ENCODE data around the gene CBFA2T3.

The CBFA2T3 gene

GRCh38 chr16:88830783-88831182 is 146.2 kb downstream of the CBFA2T3 start:
- no peak for DNase-seq

- no peak for DNase-seq
Observed at GRCh38 chr16:88830258-88830657, 146.7 kb downstream of the CBFA2T3 start.

DNA sequence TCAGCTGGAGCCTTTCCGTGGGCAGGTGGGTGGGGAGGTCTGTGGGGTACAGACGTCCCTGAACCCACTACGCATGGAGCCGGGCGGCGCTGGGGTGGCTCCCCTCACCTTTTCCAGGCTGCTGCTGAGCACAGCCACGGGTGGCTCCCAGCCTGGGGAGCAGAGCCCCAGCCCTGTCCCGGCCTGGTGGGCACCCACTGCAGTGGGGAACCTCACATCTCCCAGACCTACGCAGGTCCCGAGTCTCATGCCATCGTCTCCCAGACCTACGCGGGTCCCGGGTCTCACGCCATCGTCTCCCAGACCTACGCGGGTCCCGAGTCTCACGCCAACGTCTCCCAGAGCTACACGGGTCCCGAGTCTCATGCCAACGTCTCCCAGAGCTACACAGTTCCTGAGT is 148.3 kb downstream of the CBFA2T3 start:
- DNase-seq, result no peak

DNA sequence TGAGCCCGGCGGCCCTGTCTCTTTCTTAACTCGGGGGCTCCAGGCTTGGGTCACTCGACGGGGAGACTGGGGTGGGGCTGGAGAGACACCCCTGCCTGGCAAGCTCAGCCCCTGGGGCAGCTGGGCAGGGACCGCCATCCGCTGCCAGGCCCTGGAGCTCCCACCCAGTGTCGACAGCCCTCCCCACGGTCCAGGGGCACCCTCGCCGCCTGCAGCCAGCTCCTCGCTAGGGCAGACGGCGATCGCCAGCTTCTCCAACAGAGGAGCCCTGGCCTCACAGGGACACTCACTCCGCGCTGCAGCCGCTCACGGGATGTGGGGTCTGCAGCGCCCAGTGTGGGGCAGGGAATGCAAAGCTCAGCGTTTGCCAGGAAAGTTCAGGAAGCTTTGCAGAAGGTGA is 149.3 kb downstream of the CBFA2T3 start:
- DNase-seq, result no peak

- DNase-seq, result no peak
Observed at GRCh38 chr16:88826070-88826840, 150.8 kb downstream of the CBFA2T3 start.

- DNase-seq, result no peak
Observed at GRCh38 chr16:88825146-88825545, 151.9 kb downstream of the CBFA2T3 start.
